Heart left ventricle (tissue), 16 donors: ENCODE measurements around the gene FOXN4. TPM values are rescaled to one million over a fixed set of nuclear protein-coding genes. Genes with fewer than 3 reads are reported as not detected.

Experiments used
- ATAC-seq, 4 donors: fragments of 200-7000 bp; cut with Tn5 transposase; one replicate each; pipeline ENCODE4 v1.9.1; 2020 to 2022; ENCODE audit warnings: moderate library complexity in 4 of 4, mild to moderate bottlenecking in 3 of 4, moderate number of reproducible peaks in 1 of 4
- DNase-seq, 5 donors: peaks; one replicate each; pipeline ENCODE4 v3.0.0-alpha.2; 2020
- H3K27ac ChIP-seq, 12 donors: fragments of 200-600 bp; sonication (generic) in 4 of 12; one replicate each; pipeline versions ENCODE4 v1.5.0 to v1.8.0; 2016 to 2022; ENCODE audit warnings: mild to moderate bottlenecking in 2 of 12
- H3K27me3 ChIP-seq, 9 donors: fragments of 200-600 bp; sonication (generic) in 2 of 9; one replicate each; pipeline versions ENCODE4 v1.5.1 to v1.8.0; 2016 to 2022; ENCODE audit warnings: mild to moderate bottlenecking in 3 of 9
- H3K36me3 ChIP-seq, 9 donors: fragments of 200-600 bp; sonication (generic) in 2 of 9; one replicate each; pipeline versions ENCODE4 v1.5.0 to v1.8.0; 2018 to 2022; ENCODE audit warnings: mild to moderate bottlenecking in 2 of 9
- H3K4me1 ChIP-seq, 12 donors: fragments of 200-600 bp; sonication (generic) in 4 of 12; one replicate each; pipeline versions ENCODE4 v1.5.0 to v1.8.0; 2016 to 2022; ENCODE audit warnings: mild to moderate bottlenecking in 3 of 12
- H3K4me3 ChIP-seq, 12 donors: fragments of 200-600 bp; sonication (generic) in 4 of 12; one replicate each; pipeline versions ENCODE4 v1.5.0 to v1.8.0; 2017 to 2022; ENCODE audit warnings: mild to moderate bottlenecking in 9 of 12, moderate library complexity in 4 of 12
- H3K9me3 ChIP-seq, 12 donors: fragments of 200-600 bp; sonication (generic) in 4 of 12; one replicate each; pipeline versions ENCODE4 v1.5.0 to v1.8.0; 2016 to 2022; ENCODE audit warnings: mild to moderate bottlenecking in 1 of 12
- POLR2A ChIP-seq, 2 donors: fragments of 450-650 bp; IDR thresholded peaks; one replicate each; pipeline ENCODE4 v1.6.1; 2017; ENCODE audit warnings: antibody characterized with exemption in 2 of 2, mild to moderate bottlenecking in 2 of 2, moderate library complexity in 2 of 2
- WGBS, 4 donors: extraction: QIAGEN DNeasy Blood & Tissue Kit in 2 of 4; methylation state at CpG; one replicate each; pipeline versions ENCODE4 v1.1.5 to v1.1.7; 2013 to 2018; 5-methylcytosine and 5-hydroxymethylcytosine counted together
- intact Hi-C, 10 donors: fragments of 100-400 bp; cut with DNase I; formaldehyde crosslinking; loops; one replicate each; pipeline versions ENCODE4 v1.11.1 to v1.14.2; 2022
- polyA plus RNA-seq, 2 donors: library from polyadenylated mRNA; stranded (reverse); fragments of 200-250 nt; gene quantifications; one replicate each; pipeline ENCODE4 v1.2.3, GENCODE V29; 2013
- total RNA-seq, 9 donors: library from RNA; depleted of rRNA in 2 of 9; stranded (reverse); fragments of >200 nt in 2 of 9; fragmentation: NEBNext Ultra II Directional in 3 of 9; extraction: Animal tissue kit (Norgen Biotek cat#: 25700) in 3 of 9; gene quantifications; one replicate each; pipeline versions ENCODE4 v1.1.0 to v1.2.4, GENCODE V29; 2016 to 2023
- TF ChIP-seq, protein P1 (sequence below), 12 donors: fragments of 200-600 bp; sonication (generic) in 4 of 12; IDR thresholded peaks; one replicate each; pipeline versions ENCODE4 v1.5.0 to v1.8.0; 2018 to 2022; ENCODE audit warnings: antibody characterized with exemption in 12 of 12, mild to moderate bottlenecking in 5 of 12
- donor health status: ischemic (EF 13 %, LVEDD 7.1; RV severe dilation, severe dysfunction).
- donor health status: healthy with polysubstance abuse.
- donor health status: DM: no; HTN: yes; CAD: no.
- donor health status: DM: no; HTN: no; CAD: no.
- donor health status: ischemic (EF 25% LVEDD 6.9; RV normal size, moderate dysfunction).
- donor health status: ischemic (EF 25% LVEDD 5.7; RV mildly dilated, moderate dysfunction).
- donor health status: healthy.
- donor health status: DM: yes; HTN: yes; CAD: no.
- donor health status: ischemic (EF 35%, LVEDD 5.7; RV mildly dilated, moderate dysfunction).
- donor health status: nonischemic (EF 11% LVEDD 7.7; RV severe dilation, severe dysfunction).
- donor health status: DM: yes; HTN: yes; CAD: no.
- donor health status: PGD.
- donor health status: ischemic (EF 29% LVEDD 5.4; RV normal size, mild dysfunction).
- donor health status: nonischemic (EF 23%, LVEDD 6.1; RV moderate dilation, normal function).

FOXN4 gene
- total and polyA plus RNA-seq, 11 donors = not detected

DNA sequence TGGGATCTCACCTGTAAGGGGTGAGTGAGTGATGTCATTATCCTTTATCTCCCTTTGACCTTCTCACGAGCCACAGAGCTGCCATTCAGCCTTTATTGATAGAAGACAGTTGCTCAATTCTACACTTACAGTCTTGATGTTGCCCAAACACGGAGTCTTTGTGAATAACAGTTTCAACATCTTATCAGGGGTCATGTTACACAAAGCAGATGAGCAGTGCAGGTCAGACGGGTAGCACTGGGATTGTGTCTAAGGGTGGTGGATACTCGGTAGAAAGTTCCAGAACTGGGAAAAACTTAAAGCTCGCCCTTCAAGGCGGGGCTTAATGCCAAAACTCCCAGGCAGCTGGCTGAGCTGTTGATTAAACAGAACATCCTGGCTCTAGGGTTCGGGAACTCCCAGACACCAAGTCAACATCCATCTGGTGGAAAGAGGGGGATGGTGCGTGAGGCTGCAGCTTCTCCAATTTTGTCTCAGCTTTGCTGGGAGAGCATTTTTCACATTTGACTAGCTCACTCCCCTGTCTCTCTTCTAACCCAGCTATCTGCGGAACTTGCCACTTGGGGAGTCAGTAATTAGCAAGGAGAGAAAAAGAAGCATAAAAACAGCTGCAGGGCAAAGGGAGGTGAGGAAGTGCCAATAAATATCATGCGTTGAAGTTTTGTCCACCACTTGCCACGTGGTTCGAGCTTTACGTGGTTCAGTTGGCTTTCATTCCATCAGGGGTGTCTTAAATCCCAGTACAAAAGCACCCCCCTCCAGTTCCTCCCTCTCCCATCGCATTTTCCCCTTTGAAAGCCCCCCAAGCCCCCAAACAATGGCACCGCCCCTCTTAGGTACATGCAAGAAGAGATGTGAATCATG is 31.0 kb downstream of the FOXN4 start:
- Histone ChIP-seq H3K9me3 (no peaks in the 10 kb centered on the region), H3K36me3 (no peaks in the 10 kb centered on the region), H3K4me3 (no peak overlapping the region), H3K27me3 (no peaks in the 10 kb centered on the region), H3K27ac (peak overlapping the region in 1 of 12 donors; percentile 29), H3K4me1 (peaks cover 0 to 10% (median 0%) of the 10 kb centered on the region in 12 donors)
- ATAC-seq = peak in 2 of 4 donors; percentile 44 to 48
- no peak for DNase-seq
- TF ChIP-seq, protein P1, sequence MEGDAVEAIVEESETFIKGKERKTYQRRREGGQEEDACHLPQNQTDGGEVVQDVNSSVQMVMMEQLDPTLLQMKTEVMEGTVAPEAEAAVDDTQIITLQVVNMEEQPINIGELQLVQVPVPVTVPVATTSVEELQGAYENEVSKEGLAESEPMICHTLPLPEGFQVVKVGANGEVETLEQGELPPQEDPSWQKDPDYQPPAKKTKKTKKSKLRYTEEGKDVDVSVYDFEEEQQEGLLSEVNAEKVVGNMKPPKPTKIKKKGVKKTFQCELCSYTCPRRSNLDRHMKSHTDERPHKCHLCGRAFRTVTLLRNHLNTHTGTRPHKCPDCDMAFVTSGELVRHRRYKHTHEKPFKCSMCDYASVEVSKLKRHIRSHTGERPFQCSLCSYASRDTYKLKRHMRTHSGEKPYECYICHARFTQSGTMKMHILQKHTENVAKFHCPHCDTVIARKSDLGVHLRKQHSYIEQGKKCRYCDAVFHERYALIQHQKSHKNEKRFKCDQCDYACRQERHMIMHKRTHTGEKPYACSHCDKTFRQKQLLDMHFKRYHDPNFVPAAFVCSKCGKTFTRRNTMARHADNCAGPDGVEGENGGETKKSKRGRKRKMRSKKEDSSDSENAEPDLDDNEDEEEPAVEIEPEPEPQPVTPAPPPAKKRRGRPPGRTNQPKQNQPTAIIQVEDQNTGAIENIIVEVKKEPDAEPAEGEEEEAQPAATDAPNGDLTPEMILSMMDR (IDR thresholded peaks at IDR 0.05) = no peak
- no peak for TF ChIP-seq POLR2A (IDR thresholded peaks at IDR 0.05)
- intact Hi-C loops = no loop called here
- 51 to 56% (median 54%) methylated on average over 15 of the region's 15 CpGs for WGBS, 4 donors

DNA sequence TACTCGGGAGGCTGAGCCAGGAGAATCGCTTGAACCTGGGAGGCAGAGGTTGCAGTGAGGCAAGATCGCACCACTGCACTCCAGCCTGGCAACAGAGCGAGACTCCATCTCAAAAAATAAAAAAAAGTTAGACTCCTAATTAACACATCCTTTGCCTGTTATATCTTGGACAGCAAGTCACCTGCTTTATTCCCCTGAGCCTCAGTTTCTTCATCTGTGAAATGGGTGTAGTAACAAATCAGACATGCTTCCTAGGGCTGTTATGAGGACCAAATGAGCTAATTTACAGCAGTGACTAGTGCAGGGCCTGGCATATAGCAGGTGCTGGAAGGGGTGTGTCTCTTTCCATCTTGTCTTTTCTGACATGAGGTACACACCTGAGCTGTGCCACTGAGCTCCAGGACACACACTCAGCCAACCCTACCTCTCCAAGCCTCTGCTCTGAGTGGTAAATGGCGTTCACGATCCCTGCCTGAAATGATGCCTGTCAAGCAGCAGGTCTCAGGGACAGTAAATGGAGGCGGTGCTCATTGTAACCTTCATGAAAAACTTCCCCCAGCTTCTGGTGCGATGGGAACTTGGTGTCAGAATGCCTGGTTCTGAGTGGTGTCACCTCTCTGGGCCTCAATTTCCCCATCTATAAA is 31.7 kb downstream of the FOXN4 start:
- 91 to 98% (median 95%) methylated on average over 8 of the region's 8 CpGs for WGBS, 4 donors
- H3K9me3 ChIP-seq = no peaks in the 10 kb centered on the region
- peaks cover 0 to 10% (median 0%) of the 10 kb centered on the region in 12 donors for H3K4me1 ChIP-seq
- no peak overlapping the region for H3K4me3 ChIP-seq
- TF ChIP-seq, protein P1 (IDR thresholded peaks at IDR 0.05) = no peak
- no peak for TF ChIP-seq POLR2A (IDR thresholded peaks at IDR 0.05)
- H3K27me3 ChIP-seq = no peaks in the 10 kb centered on the region
- intact Hi-C loops = no loop called here
- no peak for ATAC-seq
- DNase-seq = no peak
- H3K36me3 ChIP-seq = no peaks in the 10 kb centered on the region
- peak overlapping the region in 1 of 12 donors; percentile 29 for H3K27ac ChIP-seq

DNA sequence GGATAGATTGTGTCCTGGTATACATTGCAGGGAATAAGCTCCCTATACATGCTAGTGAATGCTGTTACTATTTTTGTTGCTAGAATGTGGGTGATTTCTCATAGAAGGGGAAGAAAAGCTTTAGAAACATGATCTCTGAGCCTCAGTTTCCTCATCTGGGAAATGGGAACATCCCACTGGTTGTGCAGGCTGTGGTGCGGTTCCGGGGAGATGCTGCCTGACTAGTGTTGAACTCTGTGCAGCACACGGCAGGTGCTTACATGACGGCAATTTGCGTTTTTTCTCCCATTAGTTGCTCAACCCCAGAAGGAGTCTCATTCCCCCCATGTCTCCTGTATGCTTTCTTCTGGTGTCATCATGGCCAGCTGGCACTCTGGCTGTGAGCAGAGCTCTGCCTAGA is 32.9 kb downstream of the FOXN4 start:
- H3K4me1 ChIP-seq = peaks cover 0 to 10% (median 0%) of the 10 kb centered on the region in 12 donors
- no peaks in the 10 kb centered on the region for H3K27me3 ChIP-seq
- WGBS, 4 donors = 93 to 96% (median 95%) methylated on average over 5 of the region's 5 CpGs
- TF ChIP-seq, protein P1 (IDR thresholded peaks at IDR 0.05) = no peak
- intact Hi-C loops = no loop called here
- H3K4me3 ChIP-seq = no peak overlapping the region
- H3K27ac ChIP-seq = no peak overlapping the region
- peaks cover 0 to 2% (median 0%) of the 10 kb centered on the region in 9 donors for H3K36me3 ChIP-seq
- DNase-seq (no peak), ATAC-seq (no peak)
- H3K9me3 ChIP-seq = no peaks in the 10 kb centered on the region

DNA sequence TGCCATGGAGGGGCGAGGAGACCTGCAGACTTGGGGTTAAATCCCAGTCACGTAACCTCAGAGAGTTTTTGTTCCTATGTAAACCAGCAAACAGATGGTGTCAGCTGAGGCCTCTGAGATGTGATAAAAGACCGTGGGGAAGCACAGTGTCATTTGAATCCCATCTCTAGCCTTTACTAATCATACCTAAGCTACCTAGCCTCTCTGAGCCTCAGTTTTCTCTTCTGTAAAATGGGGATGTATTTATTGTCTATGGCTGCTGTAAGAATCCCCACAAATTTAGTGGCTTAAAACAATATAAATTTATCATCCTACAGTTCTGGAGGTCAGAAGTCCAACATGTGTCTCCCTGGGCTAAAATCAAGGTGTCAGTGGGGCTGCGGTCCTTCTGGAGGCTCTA is 33.9 kb downstream of the FOXN4 start:
- H3K27me3 ChIP-seq = no peaks in the 10 kb centered on the region
- intact Hi-C loops = no loop called here
- TF ChIP-seq, protein P1 (IDR thresholded peaks at IDR 0.05) = no peak
- no peak for TF ChIP-seq POLR2A (IDR thresholded peaks at IDR 0.05)
- peaks cover 0 to 6% (median 0%) of the 10 kb centered on the region in 12 donors for H3K9me3 ChIP-seq
- H3K4me1 ChIP-seq = peaks cover 0 to 10% (median 0%) of the 10 kb centered on the region in 12 donors
- WGBS, 4 donors = 80 to 90% (median 83%) methylated on average over 4 of the region's 4 CpGs
- ATAC-seq (no peak), DNase-seq (no peak)
- H3K36me3 ChIP-seq = peaks cover 0 to 4% (median 0%) of the 10 kb centered on the region in 9 donors
- H3K27ac ChIP-seq = no peak overlapping the region
- no peak overlapping the region for H3K4me3 ChIP-seq
